Measurements from ENCODE around the gene TMC4. TPM values are rescaled to one million over a fixed set of nuclear protein-coding genes. Genes with fewer than 3 reads are reported as not detected.
A peak's percentile ranks its signal among the peaks of the same experiment; 100 is the strongest.

The TMC4 gene
- total and polyA plus RNA-seq, 7 donors: 0.66 to 55.4 (median 13.9) TPM; not detected in 2

- no peak for DNase-seq
- Histone ChIP-seq H3K9me3 (no peaks in the 10 kb centered on the region), H3K4me1 (peaks cover 0 to 53% (median 51%) of the 10 kb centered on the region in 4 donors), H3K36me3 (peaks cover 0 to 4% (median 1%) of the 10 kb centered on the region in 4 donors), H3K27ac (peak overlapping the region; percentile 42 to 94 (median 56)), H3K27me3 (peaks cover 4 to 33% (median 25%) of the 10 kb centered on the region in 3 donors), H3K4me3 (peak overlapping the region in 3 of 4 donors; percentile 29 to 48 (median 41))
- intact Hi-C loops (cut with DNase I): loop anchor here (5.0 kb wide), 1 partner anchor 39 kb away; the partner anchor contains the start of gene RPS9
- 48 to 64% methylated on average over 14 of the region's 14 CpGs for WGBS, 2 donors
- no peak for TF ChIP-seq POLR2AphosphoS5 (IDR thresholded peaks at IDR 0.05)
- no peak for TF ChIP-seq CTCF (IDR thresholded peaks at IDR 0.05)
- TF ChIP-seq EP300 (IDR thresholded peaks at IDR 0.05): no peak
- no peak for TF ChIP-seq POLR2A (IDR thresholded peaks at IDR 0.05)
These were observed 10.1 kb downstream of the TMC4 start for GRCh38 chr19:54162884-54163283.

GRCh38 chr19:54162241-54162805 is 10.6 kb downstream of the TMC4 start:
- Histone ChIP-seq H3K9me3 (no peaks in the 10 kb centered on the region), H3K27me3 (peaks cover 4 to 30% (median 25%) of the 10 kb centered on the region in 3 donors), H3K36me3 (peaks cover 0 to 10% (median 4%) of the 10 kb centered on the region in 4 donors), H3K4me3 (peak overlapping the region; percentile 24 to 48 (median 35)), H3K4me1 (peaks cover 0 to 55% (median 52%) of the 10 kb centered on the region in 4 donors), H3K27ac (peak overlapping the region; percentile 44 to 94 (median 56))
- 1 to 2% methylated on average over 35 of the region's 35 CpGs for WGBS, 2 donors
- intact Hi-C loops (cut with DNase I): loop anchor here (5.0 kb wide), 1 partner anchor 40 kb away; the partner anchor contains the start of gene RPS9
- peak; percentile 96 for DNase-seq
- TF ChIP-seq POLR2A (IDR thresholded peaks at IDR 0.05): no peak
- TF ChIP-seq POLR2AphosphoS5 (IDR thresholded peaks at IDR 0.05): no peak
- no peak for TF ChIP-seq CTCF (IDR thresholded peaks at IDR 0.05)

- Histone ChIP-seq H3K4me1 (peaks cover 0 to 55% (median 52%) of the 10 kb centered on the region in 4 donors), H3K27me3 (peaks cover 4 to 18% (median 15%) of the 10 kb centered on the region in 3 donors), H3K36me3 (peaks cover 11 to 24% (median 17%) of the 10 kb centered on the region in 4 donors), H3K4me3 (peak overlapping the region in 3 of 4 donors; percentile 48 to 83 (median 62)), H3K9me3 (no peaks in the 10 kb centered on the region), H3K27ac (peak overlapping the region; percentile 86 to 96 (median 92))
- DNase-seq: no peak
- WGBS, 2 donors: 31 to 51% methylated on average over 13 of the region's 13 CpGs
- no peak for TF ChIP-seq EP300 (IDR thresholded peaks at IDR 0.05)
- no peak for TF ChIP-seq POLR2AphosphoS5 (IDR thresholded peaks at IDR 0.05)
- TF ChIP-seq CTCF (IDR thresholded peaks at IDR 0.05): no peak
- TF ChIP-seq POLR2A (IDR thresholded peaks at IDR 0.05): no peak
- intact Hi-C loops (cut with DNase I): loop anchor here (5.0 kb wide), 1 partner anchor 41 kb away; the partner anchor contains the start of gene RPS9
These were observed 12.1 kb downstream of the TMC4 start for GRCh38 chr19:54160854-54161253.

- Histone ChIP-seq H3K9me3 (no peaks in the 10 kb centered on the region), H3K4me3 (peak overlapping the region; percentile 29 to 83 (median 55)), H3K36me3 (peaks cover 16 to 30% (median 22%) of the 10 kb centered on the region in 4 donors), H3K4me1 (peaks cover 0 to 55% (median 52%) of the 10 kb centered on the region in 4 donors), H3K27ac (peak overlapping the region; percentile 86 to 96 (median 92)), H3K27me3 (peaks cover 4 to 12% (median 11%) of the 10 kb centered on the region in 3 donors)
- DNase-seq: peak; percentile 74
- no peak for TF ChIP-seq CTCF (IDR thresholded peaks at IDR 0.05)
- TF ChIP-seq POLR2AphosphoS5 (IDR thresholded peaks at IDR 0.05): peak in 1 of 4 donors; percentile 5
- no peak for TF ChIP-seq EP300 (IDR thresholded peaks at IDR 0.05)
- TF ChIP-seq POLR2A (IDR thresholded peaks at IDR 0.05): peak in 1 of 2 donors; percentile 50
- intact Hi-C loops (cut with DNase I): loop anchor here (5.0 kb wide), 1 partner anchor 42 kb away; the partner anchor contains the start of gene RPS9
- 1 to 5% methylated on average over 28 of the region's 28 CpGs for WGBS, 2 donors
These were observed 12.7 kb downstream of the TMC4 start for GRCh38 chr19:54160182-54160811.

Data from sigmoid colon (tissue), 7 donors.